ENCODE results near the gene MICAL3. TPM values are rescaled to one million over a fixed set of nuclear protein-coding genes. Genes with fewer than 3 reads are reported as not detected.

The MICAL3 gene
- total and polyA plus RNA-seq, 9 of the 15 experiments (the other 6 are each of a cell fraction or from before 2014, with no cell fraction given) = 0.53 to 32.1 (median 12.3) TPM

- ChIA-PET POLR2A (no interaction called here), CTCF (ENCODE audit: low intra/inter-chr PET ratio) (no interaction called here)
- Histone ChIP-seq H3K4me2 (ENCODE audit: insufficient read depth, low read length) (no peak overlapping the region), H3K27me3 (ENCODE audit: control insufficient read depth in 2 of 2, insufficient read depth in 2 of 2, low read length in 2 of 2) (peaks cover 51 to 53% of the 10 kb centered on the region in 2 experiments; a peak in 4 of 5 replicates), H3K36me3 (ENCODE audit: control insufficient read depth, insufficient read depth, low read length) (no peaks in the 10 kb centered on the region), H3K27ac (ENCODE audit: extremely low read depth, low read depth, low read length) (no peak overlapping the region), H3K4me1 (replicated peaks in 1 of 2; ENCODE audit: control insufficient read depth in 2 of 2, insufficient read depth in 2 of 2, low read length in 2 of 2) (no peaks in the 10 kb centered on the region; a peak in 1 of 5 replicates), H2AFZ (ENCODE audit: low read depth, low read length) (no peak overlapping the region), H3K79me2 (ENCODE audit: control insufficient read depth, insufficient read depth, low read length) (no peaks in the 10 kb centered on the region), H3K4me3 (no peak overlapping the region), H3K9ac (ENCODE audit: insufficient read depth in 1 of 2, low read depth in 2 of 2, low read length in 2 of 2) (no peak overlapping the region), H3K9me1 (ENCODE audit: control insufficient read depth, insufficient read depth, low read length) (no peaks in the 10 kb centered on the region), H4K20me1 (replicated peaks; ENCODE audit: control insufficient read depth, insufficient read depth, low read length) (peaks cover 4% of the 10 kb centered on the region; the same call in 1 of the 2 replicates), H3K9me3 (replicated peaks; ENCODE audit: control insufficient read depth, insufficient read depth, low read depth, low read length) (no peaks in the 10 kb centered on the region)
- DNase-seq (ENCODE audit: extremely low read depth in 1 of 4, low spot score in 3 of 4) = no peak
- no peak for FAIRE-seq
- intact Hi-C loops (cut with micrococcal nuclease) = no loop called here
- in situ Hi-C loops (cut with MboI) = no loop called here
- no TSS peak for BruUV-seq (replicated peaks)
- ATAC-seq = peak; percentile 27; the same call in 2 of the 3 replicates
- TF ChIP-seq ZNF77 (CRISPR knock-in tag; IDR thresholded peaks at IDR 0.05) = no peak
- TF ChIP-seq PKNOX1 (IDR thresholded peaks at IDR 0.05) = peak; percentile 31; the same call in 1 of the 2 replicates
- no peak for TF ChIP-seq HNRNPL (IDR thresholded peaks at IDR 0.05; ENCODE audit: low read depth, low read length)
- TF ChIP-seq NEUROD1 (IDR thresholded peaks at IDR 0.05; ENCODE audit: borderline replicate concordance, low read depth, low read length, partially characterized antibody) = no peak
- no peak for TF ChIP-seq DNMT1 (IDR thresholded peaks at IDR 0.05)
- peak; percentile 34; the same call in 1 of the 2 replicates for TF ChIP-seq NFIC (IDR thresholded peaks at IDR 0.05)
- no peak for TF ChIP-seq RBM15 (IDR thresholded peaks at IDR 0.05; ENCODE audit: insufficient read depth, low read length)
- TF ChIP-seq SMARCB1 (IDR thresholded peaks at IDR 0.05; ENCODE audit: insufficient read length, low read depth) = no peak
- TF ChIP-seq CEBPG (CRISPR knock-in tag; IDR thresholded peaks at IDR 0.05) = no peak
- peak; percentile 70 for TF ChIP-seq CEBPG (tag; conservative IDR thresholded peaks at IDR 0.05 in 1 of 2, IDR thresholded peaks at IDR 0.05 in 1 of 2)
- TF ChIP-seq PYGO2 (tag; IDR thresholded peaks at IDR 0.05) = no peak
- TF ChIP-seq NFE2 (IDR thresholded peaks at IDR 0.05; ENCODE audit: low read depth) = no peak
- TF ChIP-seq SRSF3 (IDR thresholded peaks at IDR 0.05; ENCODE audit: insufficient read depth, low read length) = no peak
- TF ChIP-seq, protein P1, sequence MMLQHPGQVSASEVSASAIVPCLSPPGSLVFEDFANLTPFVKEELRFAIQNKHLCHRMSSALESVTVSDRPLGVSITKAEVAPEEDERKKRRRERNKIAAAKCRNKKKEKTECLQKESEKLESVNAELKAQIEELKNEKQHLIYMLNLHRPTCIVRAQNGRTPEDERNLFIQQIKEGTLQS (IDR thresholded peaks at IDR 0.05) = peak; percentile 73
- TF ChIP-seq, protein P1 (CRISPR knock-in tag; conservative IDR thresholded peaks at IDR 0.05) = no peak
- no peak for TF ChIP-seq SP2 (IDR thresholded peaks at IDR 0.05; ENCODE audit: extremely low read depth, low read depth, low read length, poor library complexity, severe bottlenecking)
- no peak for TF ChIP-seq ZFX (CRISPR knock-in tag; IDR thresholded peaks at IDR 0.05)
- TF ChIP-seq CEBPB (tag; IDR thresholded peaks at IDR 0.05) = peak; percentile 65
- WGBS (ENCODE audit: insufficient coverage, low coverage, missing lambda C conversion rate) = 1% methylated on average over 9 of the region's 9 CpGs
These were observed 11.4 kb upstream of the MICAL3 start for GRCh38 chr22:18035751-18036150.

Measured in K562 (cell line).